Effector memory CD4-positive, alpha-beta T cell (primary cell): Measurements from ENCODE around the gene ZP2.
"Not testable (repeated sequence)": the region's sequence is repeated elsewhere in the genome, so short reads cannot be mapped to it uniquely, and the experiment has no call there.

Experiments
- DNase-seq, 3 donors: peaks; one replicate each; pipeline ENCODE4 v3.0.0-alpha.2; 2020
- H3K27ac ChIP-seq: 2 replicates; pipeline ENCODE4 v1.7.0; 2013; ENCODE audit warnings: mild to moderate bottlenecking, low read length, moderate library complexity; ENCODE audit not compliant: insufficient read depth, poor library complexity, severe bottlenecking
- H3K27me3 ChIP-seq: replicated peaks from 2 replicates; pipeline ENCODE4 v1.7.0; 2013; ENCODE audit warnings: mild to moderate bottlenecking, low read length; ENCODE audit not compliant: insufficient read depth, control insufficient read depth, poor library complexity, severe bottlenecking
- H3K36me3 ChIP-seq: 2 replicates; pipeline ENCODE4 v1.7.0; 2013; ENCODE audit warnings: mild to moderate bottlenecking, low read length, moderate library complexity; ENCODE audit not compliant: control insufficient read depth, insufficient read depth
- H3K4me1 ChIP-seq: 2 replicates; pipeline ENCODE4 v1.7.0; 2013; ENCODE audit warnings: low read length, mild to moderate bottlenecking; ENCODE audit not compliant: control insufficient read depth, insufficient read depth, poor library complexity, severe bottlenecking
- H3K4me3 ChIP-seq: 2 replicates; pipeline ENCODE4 v1.7.0; 2013; ENCODE audit warnings: low read length, low read depth, mild to moderate bottlenecking; ENCODE audit not compliant: insufficient read depth, poor library complexity, severe bottlenecking
- H3K9me3 ChIP-seq: 2 replicates; pipeline ENCODE4 v1.7.0; 2013; ENCODE audit warnings: mild to moderate bottlenecking, low read length, moderate library complexity; ENCODE audit not compliant: control insufficient read depth
- total RNA-seq, 3 donors: gene quantifications; one replicate each; lab custom pipeline; 2026; lab: John Stamatoyannopoulos, UW

Gene ZP2
- total RNA-seq = 0 reads per million in 3 donors

DNA sequence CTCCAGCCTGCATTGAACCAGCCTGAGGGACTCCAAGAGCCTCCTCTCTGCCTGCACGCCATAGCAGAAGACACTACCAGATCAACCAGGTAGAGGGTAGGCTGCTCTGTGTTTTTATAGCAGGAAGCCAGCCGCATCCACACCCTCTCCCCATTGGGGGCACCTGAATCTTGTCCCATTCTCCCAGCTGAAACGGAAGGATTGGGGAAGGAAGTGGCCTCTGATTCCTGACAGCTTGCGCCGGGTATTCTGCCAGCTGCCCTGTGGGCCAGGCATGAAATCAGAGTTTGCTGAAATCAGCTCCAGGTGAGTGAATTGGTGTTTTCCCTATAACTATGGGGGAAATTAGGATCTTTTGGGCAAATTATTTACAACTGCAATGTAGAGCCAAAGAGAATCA is at the start of gene ZP2:
TSS of gene ZP2 (minus strand) at position 89 of the 400 bp plus-strand sequence. CDS start at position 62, 27 bp downstream.
- H3K27me3 ChIP-seq = no peaks in the 10 kb centered on the region
- H3K27ac ChIP-seq = no peak within 1 kb of the TSS
- no peak for DNase-seq
- H3K4me1 ChIP-seq = no peaks in the 10 kb centered on the region
- H3K4me3 ChIP-seq = no peak within 1 kb of the TSS
- no peaks in the 10 kb centered on the region for H3K36me3 ChIP-seq
- no peaks in the 10 kb centered on the region for H3K9me3 ChIP-seq

DNA sequence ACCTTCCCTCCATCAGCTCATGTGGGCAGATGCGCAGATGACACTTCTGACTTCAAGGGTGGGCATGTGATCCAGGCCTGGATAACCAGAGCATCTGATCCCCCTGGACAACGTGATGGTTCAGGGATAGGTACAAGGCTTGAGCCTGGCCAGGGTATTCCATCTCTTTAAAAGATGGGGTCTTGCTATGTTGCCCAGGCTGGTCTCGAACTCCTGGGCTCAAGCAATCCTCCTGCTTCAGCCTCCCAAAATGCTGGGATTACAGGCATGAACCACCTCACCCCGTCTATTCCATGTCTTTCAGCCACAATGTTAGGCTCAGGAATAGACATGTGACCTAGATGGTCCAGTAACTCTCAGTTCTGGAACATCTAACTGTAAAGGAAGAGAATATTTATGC is 45.9 kb upstream of the ZP2 start:
- H3K4me1 ChIP-seq = no peaks in the 10 kb centered on the region

DNA sequence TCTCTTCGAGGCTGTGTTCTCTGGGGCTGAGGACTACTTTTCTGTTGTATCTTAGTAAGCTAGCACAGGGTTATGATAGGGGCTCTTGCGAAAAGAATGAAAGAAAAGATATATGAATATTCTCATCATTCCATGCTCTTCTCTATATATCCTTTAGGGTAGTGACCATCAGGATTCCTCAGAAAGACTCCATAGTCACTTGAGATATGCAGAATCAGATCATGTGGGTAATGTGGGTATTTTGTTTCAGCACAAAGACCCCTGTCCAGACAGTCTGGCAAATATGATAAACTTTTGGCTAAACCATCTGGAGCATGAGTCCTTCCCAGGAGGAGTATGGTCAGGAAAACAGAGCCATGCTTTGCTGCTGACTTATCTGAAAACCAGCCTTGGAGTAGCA is 45.3 kb upstream of the ZP2 start:
- Histone ChIP-seq H3K4me1 (no peaks in the 10 kb centered on the region), H3K4me3 (no peak overlapping the region), H3K27me3 (peaks cover 5% of the 10 kb centered on the region), H3K36me3 (no peaks in the 10 kb centered on the region), H3K27ac (no peak overlapping the region), H3K9me3 (no peaks in the 10 kb centered on the region)
- no peak for DNase-seq

More for the DNA sequence above, 45.9 kb upstream of the ZP2 start:
- H3K36me3 ChIP-seq = no peaks in the 10 kb centered on the region
- H3K9me3 ChIP-seq = no peaks in the 10 kb centered on the region
- DNase-seq = no peak
- no peak overlapping the region for H3K27ac ChIP-seq
- no peak overlapping the region for H3K4me3 ChIP-seq
- peaks cover 5% of the 10 kb centered on the region for H3K27me3 ChIP-seq

DNA sequence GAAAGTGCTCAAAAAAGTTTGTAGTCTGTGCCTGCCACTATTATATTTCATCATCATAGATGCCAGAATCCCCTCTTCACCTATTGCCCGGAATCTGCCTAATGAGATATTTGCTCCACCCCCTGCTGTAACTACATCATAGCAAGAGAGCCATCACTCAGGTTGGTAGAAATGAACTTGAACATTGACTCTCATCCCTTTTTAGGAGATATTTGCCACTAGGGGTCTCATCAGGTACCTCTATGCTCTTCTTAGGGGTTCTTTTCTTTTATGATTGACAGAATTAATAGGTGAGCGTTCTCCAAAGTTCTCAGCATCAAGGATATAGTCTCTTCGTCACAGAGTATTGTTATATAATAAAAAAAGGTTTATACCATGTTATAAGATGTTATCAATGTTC is 42.1 kb upstream of the ZP2 start:
- no peak for DNase-seq
- Histone ChIP-seq H3K9me3 (no peaks in the 10 kb centered on the region), H3K36me3 (no peaks in the 10 kb centered on the region), H3K4me1 (no peaks in the 10 kb centered on the region), H3K4me3 (no peak overlapping the region), H3K27me3 (peaks cover 5% of the 10 kb centered on the region), H3K27ac (no peak overlapping the region)

DNA sequence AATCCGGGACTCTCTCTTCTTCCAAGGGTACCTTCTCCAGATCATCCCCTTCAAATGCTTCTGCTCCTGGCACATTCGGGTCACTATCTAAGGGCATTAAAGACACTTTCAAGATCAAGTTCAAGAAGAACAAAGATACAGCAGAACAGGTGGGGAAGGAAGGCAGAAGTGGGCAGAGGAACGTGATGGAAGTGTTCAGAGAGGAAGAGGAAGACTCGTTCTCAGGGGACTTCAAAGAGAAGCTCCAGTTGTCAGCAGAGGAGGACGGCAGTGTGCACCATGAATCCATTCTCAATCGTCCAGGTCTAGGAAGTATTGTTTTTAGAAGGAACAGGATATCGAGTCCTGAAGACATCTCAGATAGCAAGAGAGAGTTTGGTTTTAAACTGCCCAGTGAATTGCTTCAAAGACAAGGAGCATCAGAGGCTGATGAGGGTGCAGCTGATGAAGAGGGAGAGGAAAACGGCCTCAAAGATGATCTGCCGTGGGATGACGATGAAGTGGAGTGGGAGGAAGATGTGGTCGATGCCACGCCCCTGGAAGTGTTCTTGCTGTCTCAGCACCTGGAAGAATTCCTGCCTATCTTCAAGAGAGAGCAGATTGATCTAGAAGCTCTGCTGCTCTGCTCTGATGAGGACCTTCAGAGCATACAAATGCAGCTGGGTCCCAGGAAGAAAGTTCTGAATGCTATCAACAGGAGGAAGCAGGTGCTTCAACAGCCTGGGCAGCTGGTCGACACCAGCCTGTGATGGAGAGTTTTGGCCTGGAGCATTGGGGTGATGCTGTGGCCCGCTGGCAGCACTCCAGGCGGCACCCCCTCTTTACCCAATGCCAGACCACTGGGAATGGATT is 38.9 kb upstream of the ZP2 start:
- no peak overlapping the region for H3K4me3 ChIP-seq
- no peak for DNase-seq
- H3K36me3 ChIP-seq = no peaks in the 10 kb centered on the region
- no peak overlapping the region for H3K27ac ChIP-seq
- H3K4me1 ChIP-seq = no peaks in the 10 kb centered on the region
- H3K27me3 ChIP-seq = peaks cover 5% of the 10 kb centered on the region
- H3K9me3 ChIP-seq = no peaks in the 10 kb centered on the region

DNA sequence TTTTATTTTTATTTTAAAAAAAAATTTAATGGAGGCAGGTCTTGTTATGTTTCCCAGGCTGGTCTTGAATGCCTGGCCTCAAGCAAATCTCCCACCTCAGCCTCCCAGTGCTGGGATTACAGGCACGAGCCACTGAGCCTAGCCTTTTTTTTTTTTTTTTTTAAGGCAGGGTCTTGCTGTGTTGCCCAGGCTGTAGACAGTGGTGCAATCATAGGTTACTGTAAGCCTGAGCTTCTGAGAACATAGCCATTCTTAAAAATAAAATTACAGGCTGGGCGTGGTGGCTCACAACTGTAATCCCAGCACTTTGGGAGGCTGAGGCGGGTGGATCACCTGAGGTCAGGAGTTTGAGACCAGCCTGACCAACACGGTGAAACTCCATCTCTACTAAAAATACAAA is 36.8 kb upstream of the ZP2 start:
- not testable (repeated sequence) for H3K4me1 ChIP-seq, H3K27ac ChIP-seq, H3K4me3 ChIP-seq, H3K27me3 ChIP-seq, H3K9me3 ChIP-seq, H3K36me3 ChIP-seq, DNase-seq

DNA sequence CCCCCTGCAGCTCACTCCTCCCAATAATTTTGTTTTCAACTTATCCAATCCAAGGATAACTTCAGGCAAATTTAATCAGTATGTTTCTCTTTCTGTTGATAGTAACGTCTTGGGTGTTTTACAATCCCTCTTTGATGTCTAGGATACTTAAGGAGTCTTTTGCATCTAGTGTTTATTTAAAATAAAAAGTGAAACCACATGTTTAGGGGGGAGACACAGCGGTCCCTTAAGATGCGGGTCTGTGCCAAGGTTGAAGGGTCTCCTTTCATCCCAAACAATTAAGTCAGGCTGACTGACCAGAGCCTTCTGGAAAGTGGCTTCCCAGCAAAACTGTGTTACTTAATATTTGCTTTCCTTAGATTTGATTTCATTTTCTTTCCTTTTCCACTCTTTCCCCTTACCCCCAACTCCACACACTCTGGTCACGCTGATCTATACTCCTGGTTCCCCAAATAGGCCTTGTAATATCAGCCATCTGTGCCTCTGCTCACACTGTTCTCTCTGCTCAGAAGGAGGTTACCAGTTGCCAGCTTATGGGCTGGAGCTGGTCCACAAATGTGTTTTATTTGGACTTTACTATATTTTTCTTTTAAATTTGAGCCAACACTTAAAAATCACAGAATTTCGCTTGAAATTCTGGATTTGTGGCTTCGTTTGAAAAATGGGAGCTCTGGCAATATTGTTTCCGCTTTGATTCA is 33.3 kb upstream of the ZP2 start:
- H3K9me3 ChIP-seq = no peaks in the 10 kb centered on the region
- no peaks in the 10 kb centered on the region for H3K27me3 ChIP-seq
- no peak overlapping the region for H3K4me3 ChIP-seq
- H3K36me3 ChIP-seq = no peaks in the 10 kb centered on the region
- DNase-seq = no peak
- no peaks in the 10 kb centered on the region for H3K4me1 ChIP-seq
- no peak overlapping the region for H3K27ac ChIP-seq

DNA sequence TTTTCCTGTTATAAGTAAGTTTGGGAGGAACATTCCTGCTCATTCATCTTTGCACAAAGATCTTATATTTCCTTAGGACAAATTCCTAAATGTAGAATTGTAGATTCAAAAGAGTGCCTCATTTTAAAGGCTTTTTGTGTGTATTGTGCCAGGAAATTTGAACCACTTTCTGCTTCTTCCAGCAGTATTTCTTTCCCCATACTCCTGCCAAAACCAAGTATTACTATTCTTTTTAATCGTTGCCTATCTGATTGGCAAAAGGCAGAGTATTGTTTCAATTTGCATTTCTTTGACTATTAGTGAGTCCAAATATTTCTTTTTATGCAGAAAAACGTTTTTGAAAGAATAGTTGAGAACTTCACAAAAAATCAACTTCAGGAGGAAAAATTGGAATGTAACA is 31.4 kb upstream of the ZP2 start:
- H3K27ac ChIP-seq = no peak overlapping the region
- H3K4me3 ChIP-seq = no peak overlapping the region
- DNase-seq = no peak
- H3K4me1 ChIP-seq = no peaks in the 10 kb centered on the region
- no peaks in the 10 kb centered on the region for H3K9me3 ChIP-seq
- H3K27me3 ChIP-seq = no peaks in the 10 kb centered on the region
- H3K36me3 ChIP-seq = no peaks in the 10 kb centered on the region

DNA sequence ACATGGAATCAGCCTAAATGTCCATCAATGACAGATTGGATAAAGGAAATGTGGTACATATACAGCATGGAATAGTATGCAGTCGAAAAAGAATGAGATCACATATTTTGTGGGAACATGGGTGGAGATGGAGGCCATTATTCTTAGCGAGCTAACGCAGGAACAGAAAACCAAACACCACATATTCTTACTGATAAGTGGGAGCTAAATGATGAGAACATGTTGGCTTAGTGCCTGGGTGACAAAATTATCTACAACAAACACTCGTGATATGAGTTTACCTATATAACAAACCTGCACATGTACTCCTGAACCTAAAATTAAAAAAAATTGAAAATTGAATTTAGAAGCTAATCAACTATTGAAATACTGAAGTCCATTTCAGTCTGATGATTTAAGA is 28.3 kb upstream of the ZP2 start:
- Histone ChIP-seq H3K27ac (no peak overlapping the region), H3K36me3 (no peaks in the 10 kb centered on the region), H3K4me3 (no peak overlapping the region), H3K27me3 (no peaks in the 10 kb centered on the region), H3K4me1 (no peaks in the 10 kb centered on the region), H3K9me3 (no peaks in the 10 kb centered on the region)
- DNase-seq = no peak

DNA sequence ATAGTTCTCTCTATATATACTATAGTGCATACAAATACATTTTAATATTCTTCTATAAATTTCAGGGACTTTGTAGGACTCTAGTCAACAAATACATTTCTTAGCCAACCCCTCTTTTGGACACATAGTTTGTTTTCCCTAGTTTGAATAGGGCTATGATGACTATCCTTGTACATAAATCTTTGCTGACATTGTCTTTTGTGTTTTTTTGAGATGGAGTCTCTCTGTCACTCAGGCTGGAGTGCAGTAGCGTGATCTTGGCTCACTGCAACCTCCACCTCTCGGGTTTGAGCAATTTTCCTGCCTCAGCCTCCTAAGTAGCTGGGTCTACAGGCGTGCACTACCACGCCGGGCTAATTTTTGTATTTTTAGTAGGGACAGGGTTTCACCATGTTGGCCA is 25.5 kb upstream of the ZP2 start:
- no peak for DNase-seq
- H3K4me3 ChIP-seq = no peak overlapping the region
- H3K36me3 ChIP-seq = no peaks in the 10 kb centered on the region
- H3K27me3 ChIP-seq = peaks cover 2% of the 10 kb centered on the region
- no peak overlapping the region for H3K27ac ChIP-seq
- H3K9me3 ChIP-seq = no peaks in the 10 kb centered on the region
- H3K4me1 ChIP-seq = no peaks in the 10 kb centered on the region
